Astrocyte (in vitro differentiated cells and primary cell): ENCODE data around the gene DLK2.

Experiments
- EZH2 ChIP-seq: IDR thresholded peaks from 2 replicates; pipeline ENCODE4 v1.6.1; 2012; ENCODE audit warnings: mild to moderate bottlenecking, low read length, inconsistent platforms; ENCODE audit not compliant: insufficient read depth
- TF ChIP-seq, protein P1 (sequence below): IDR thresholded peaks from 2 replicates; pipeline ENCODE4 v1.5.1; 2011; ENCODE audit warnings: low read depth, mild to moderate bottlenecking, inconsistent platforms, low read length, moderate library complexity; ENCODE audit not compliant: insufficient read depth

- TF ChIP-seq, protein P1, sequence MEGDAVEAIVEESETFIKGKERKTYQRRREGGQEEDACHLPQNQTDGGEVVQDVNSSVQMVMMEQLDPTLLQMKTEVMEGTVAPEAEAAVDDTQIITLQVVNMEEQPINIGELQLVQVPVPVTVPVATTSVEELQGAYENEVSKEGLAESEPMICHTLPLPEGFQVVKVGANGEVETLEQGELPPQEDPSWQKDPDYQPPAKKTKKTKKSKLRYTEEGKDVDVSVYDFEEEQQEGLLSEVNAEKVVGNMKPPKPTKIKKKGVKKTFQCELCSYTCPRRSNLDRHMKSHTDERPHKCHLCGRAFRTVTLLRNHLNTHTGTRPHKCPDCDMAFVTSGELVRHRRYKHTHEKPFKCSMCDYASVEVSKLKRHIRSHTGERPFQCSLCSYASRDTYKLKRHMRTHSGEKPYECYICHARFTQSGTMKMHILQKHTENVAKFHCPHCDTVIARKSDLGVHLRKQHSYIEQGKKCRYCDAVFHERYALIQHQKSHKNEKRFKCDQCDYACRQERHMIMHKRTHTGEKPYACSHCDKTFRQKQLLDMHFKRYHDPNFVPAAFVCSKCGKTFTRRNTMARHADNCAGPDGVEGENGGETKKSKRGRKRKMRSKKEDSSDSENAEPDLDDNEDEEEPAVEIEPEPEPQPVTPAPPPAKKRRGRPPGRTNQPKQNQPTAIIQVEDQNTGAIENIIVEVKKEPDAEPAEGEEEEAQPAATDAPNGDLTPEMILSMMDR, result no peak
- TF ChIP-seq EZH2, result no peak
These were observed 39.4 kb upstream of the DLK2 start for GRCh38 chr6:43494766-43495165.
